Type B pancreatic cell (in vitro differentiated cells): ENCODE measurements around the gene MRGPRX2. TPM values are rescaled to one million over a fixed set of nuclear protein-coding genes. Genes with fewer than 3 reads are reported as not detected.

ENCODE experiments used
- DNase-seq: peaks from one replicate; pipeline ENCODE4 v3.0.0; 2021; ENCODE audit warnings: mixed read lengths; ENCODE audit not compliant: unreplicated experiment; ENCODE audit errors: extremely low spot score
- H3K27ac Mint-ChIP-seq: 2 replicates; pipeline ENCODE4 v1.8.0; 2021; ENCODE audit warnings: mild to moderate bottlenecking, mixed read lengths
- H3K27me3 Mint-ChIP-seq: 2 replicates; pipeline ENCODE4 v1.8.0; 2021; ENCODE audit warnings: mixed read lengths
- H3K36me3 Mint-ChIP-seq: 2 replicates; pipeline ENCODE4 v1.8.0; 2021; ENCODE audit warnings: mixed read lengths
- H3K4me1 Mint-ChIP-seq: one replicate; pipeline ENCODE4 v1.8.0; 2021; ENCODE audit warnings: mixed read lengths; ENCODE audit not compliant: unreplicated experiment
- H3K4me3 Mint-ChIP-seq: 2 replicates; pipeline ENCODE4 v1.8.0; 2021; ENCODE audit warnings: mild to moderate bottlenecking, mixed read lengths
- H3K9me3 Mint-ChIP-seq: 2 replicates; pipeline ENCODE4 v1.8.0; 2021; ENCODE audit warnings: mixed read lengths
- CTCF ChIP-seq: fragments of 200-600 bp; sonication (generic); conservative IDR thresholded peaks from 2 replicates; pipeline ENCODE4 v1.5.0; 2021; ENCODE audit warnings: antibody characterized with exemption, mild to moderate bottlenecking
- total RNA-seq: library from RNA; stranded (reverse); gene quantifications from 2 replicates; pipeline ENCODE4 v1.2.1, GENCODE V29; 2021; ENCODE audit warnings: low replicate concordance

The MRGPRX2 gene
- total RNA-seq, 1 donor from 2014 or later: not detected

GRCh38 chr11:19071255-19071654 is 10.7 kb upstream of the MRGPRX2 start:
- no peak for DNase-seq
- peak; percentile 99 for TF ChIP-seq CTCF
- Mint-ChIP-seq H3K36me3 (no peaks in the 10 kb centered on the region), H3K9me3 (no peaks in the 10 kb centered on the region), H3K4me1 (peaks cover 19% of the 10 kb centered on the region), H3K27ac (peak overlapping the region; percentile 36), H3K27me3 (peaks cover 14% of the 10 kb centered on the region), H3K4me3 (peak overlapping the region; percentile 78)

DNA sequence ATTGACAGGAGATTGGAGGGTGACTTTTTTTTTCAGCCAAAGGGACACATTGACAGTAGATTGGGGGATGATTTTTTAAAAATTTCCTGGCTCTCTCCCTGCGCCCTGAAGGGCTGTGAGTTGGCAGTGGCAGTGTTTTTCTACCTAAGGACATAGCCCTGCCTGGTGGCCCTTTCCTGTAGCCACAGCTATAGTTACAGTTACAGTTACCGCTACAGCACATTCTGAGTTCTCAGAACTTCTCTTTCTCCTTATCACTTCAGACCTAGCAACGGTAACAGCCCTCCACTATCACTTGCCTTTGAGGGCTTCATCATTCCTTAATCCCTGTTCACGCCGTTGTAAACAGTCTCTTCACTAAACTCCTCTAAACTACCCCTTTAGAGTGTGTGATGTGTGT is 684 bp downstream of the MRGPRX2 start:
- Mint-ChIP-seq H3K9me3 (no peaks in the 10 kb centered on the region), H3K36me3 (no peaks in the 10 kb centered on the region), H3K4me1 (no peaks in the 10 kb centered on the region), H3K4me3 (no peak overlapping the region), H3K27ac (no peak overlapping the region), H3K27me3 (peaks cover 32% of the 10 kb centered on the region)
- TF ChIP-seq CTCF: no peak
- DNase-seq: no peak

DNA sequence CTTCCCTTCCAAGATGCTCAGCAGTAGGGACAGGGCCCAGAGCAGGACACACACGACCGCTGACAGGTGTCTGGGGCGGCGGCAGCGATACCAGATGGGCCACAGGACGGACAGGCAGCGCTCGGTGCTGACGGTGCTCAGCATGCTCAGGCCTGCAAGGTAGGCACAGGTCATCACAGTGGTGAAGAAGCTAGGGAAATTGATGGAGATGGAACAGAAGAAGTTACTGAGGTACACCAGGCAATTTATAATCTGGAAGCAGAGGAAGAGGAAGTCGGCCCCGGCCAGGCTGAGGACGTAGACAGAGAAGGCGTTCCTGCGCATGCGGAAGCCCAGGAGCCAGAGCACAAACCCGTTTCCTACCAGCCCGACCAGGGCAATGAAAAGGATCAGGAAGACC is 4.6 kb downstream of the MRGPRX2 start:
- Mint-ChIP-seq H3K9me3 (no peaks in the 10 kb centered on the region), H3K4me3 (no peak overlapping the region), H3K27me3 (peaks cover 19% of the 10 kb centered on the region), H3K4me1 (no peaks in the 10 kb centered on the region), H3K36me3 (no peaks in the 10 kb centered on the region), H3K27ac (no peak overlapping the region)
- DNase-seq: no peak
- TF ChIP-seq CTCF: no peak

- H3K9me3 Mint-ChIP-seq: no peaks in the 10 kb centered on the region
- no peak for TF ChIP-seq CTCF
- DNase-seq: no peak
- no peak overlapping the region for H3K4me3 Mint-ChIP-seq
- H3K4me1 Mint-ChIP-seq: no peaks in the 10 kb centered on the region
- no peaks in the 10 kb centered on the region for H3K36me3 Mint-ChIP-seq
- H3K27me3 Mint-ChIP-seq: peaks cover 13% of the 10 kb centered on the region
- H3K27ac Mint-ChIP-seq: no peak overlapping the region
Observed at GRCh38 chr11:19055016-19055415, 5.5 kb downstream of the MRGPRX2 start.

GRCh38 chr11:19053909-19054308 is 6.6 kb downstream of the MRGPRX2 start:
- Mint-ChIP-seq H3K4me3 (no peak overlapping the region), H3K4me1 (no peaks in the 10 kb centered on the region), H3K27me3 (peaks cover 12% of the 10 kb centered on the region), H3K9me3 (no peaks in the 10 kb centered on the region), H3K36me3 (no peaks in the 10 kb centered on the region), H3K27ac (no peak overlapping the region)
- no peak for TF ChIP-seq CTCF
- no peak for DNase-seq

DNA sequence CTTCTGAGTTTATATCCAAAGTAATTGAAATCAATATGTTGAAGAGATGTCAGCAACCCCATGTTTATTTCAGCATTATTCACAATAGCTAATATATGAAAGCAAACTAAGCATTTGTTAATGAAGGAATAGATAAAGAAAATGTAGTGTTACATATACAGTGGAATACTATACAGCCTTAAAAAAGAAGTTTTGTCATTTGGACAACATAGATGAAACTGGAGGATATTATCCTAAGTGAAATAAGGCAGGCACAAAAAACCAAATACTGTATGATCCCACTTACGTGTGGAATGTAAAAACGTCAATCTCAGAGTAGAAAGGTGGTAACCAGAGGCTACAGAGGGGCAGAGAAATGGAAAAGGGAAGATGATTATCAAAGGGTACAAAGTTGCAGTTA is 10.2 kb downstream of the MRGPRX2 start:
- no peak for TF ChIP-seq CTCF
- no peak overlapping the region for H3K27ac Mint-ChIP-seq
- no peaks in the 10 kb centered on the region for H3K9me3 Mint-ChIP-seq
- H3K4me1 Mint-ChIP-seq: no peaks in the 10 kb centered on the region
- no peak overlapping the region for H3K4me3 Mint-ChIP-seq
- no peaks in the 10 kb centered on the region for H3K36me3 Mint-ChIP-seq
- no peak for DNase-seq
- H3K27me3 Mint-ChIP-seq: peaks cover 6% of the 10 kb centered on the region
